KOPT-K1 (cell line): ENCODE results near the gene GPR107.

Experiments
- H3K27ac ChIP-seq: fragments of 200-600 bp; sonication (generic); 2 replicates; pipeline ENCODE4 v1.5.1; 2016; ENCODE audit warnings: antibody characterized with exemption, mild to moderate bottlenecking, low read depth, low read length; ENCODE audit not compliant: poor library complexity, severe bottlenecking
- H3K36me3 ChIP-seq: fragments of 200-600 bp; sonication (generic); 2 replicates; pipeline ENCODE4 v1.5.1; 2017; ENCODE audit warnings: antibody characterized with exemption, mild to moderate bottlenecking, low read length, moderate library complexity; ENCODE audit not compliant: insufficient read depth
- H3K9me3 ChIP-seq: fragments of 200-600 bp; sonication (generic); 2 replicates; pipeline ENCODE4 v1.5.1; 2017; ENCODE audit warnings: antibody characterized with exemption, low read length, mild to moderate bottlenecking; ENCODE audit not compliant: insufficient read depth, poor library complexity, severe bottlenecking

GPR107 gene

DNA sequence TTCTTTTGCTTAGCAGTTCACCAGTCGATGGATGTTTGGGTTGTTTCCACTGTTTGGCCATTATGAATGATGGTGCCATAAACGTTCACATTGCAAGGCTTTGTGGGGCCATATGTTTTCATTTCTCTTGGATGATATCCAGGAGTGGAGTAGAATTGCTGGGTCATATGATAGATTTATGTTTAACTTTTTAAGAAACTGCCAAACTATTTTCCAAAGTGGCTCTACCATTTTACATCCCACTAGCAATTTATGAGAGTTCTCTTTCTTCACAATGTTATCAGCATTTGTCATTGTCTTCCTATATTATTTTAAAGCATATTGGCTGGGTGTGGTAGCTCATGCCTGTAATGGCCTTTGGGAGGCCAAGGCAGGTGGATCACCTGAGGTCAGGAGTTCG, 5.2 kb downstream of the GPR107 start:
- no peaks in the 10 kb centered on the region for H3K9me3 ChIP-seq
- H3K36me3 ChIP-seq: peaks cover 22% of the 10 kb centered on the region
- no peak overlapping the region for H3K27ac ChIP-seq

DNA sequence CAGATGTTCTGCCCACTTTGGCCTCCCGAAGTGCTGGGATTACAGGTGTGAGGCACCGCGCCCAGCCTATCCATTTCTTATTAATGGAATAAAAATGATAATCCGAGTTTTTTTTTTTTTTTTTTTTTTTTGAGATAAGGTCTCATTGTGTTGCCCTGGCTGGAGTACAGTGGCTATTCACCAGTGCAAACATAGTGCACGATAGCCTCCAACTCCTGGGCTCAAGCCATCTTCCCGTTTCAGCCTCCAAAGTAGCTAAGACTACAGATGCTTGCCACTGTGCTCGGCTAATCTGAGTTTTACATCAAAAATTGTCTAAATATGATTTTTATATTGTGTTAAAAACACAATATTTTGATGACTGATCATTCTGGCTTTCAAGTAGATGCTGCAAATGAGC, 6.6 kb downstream of the GPR107 start:
- H3K27ac ChIP-seq: no peak overlapping the region
- H3K36me3 ChIP-seq: peaks cover 22% of the 10 kb centered on the region
- H3K9me3 ChIP-seq: no peaks in the 10 kb centered on the region

DNA sequence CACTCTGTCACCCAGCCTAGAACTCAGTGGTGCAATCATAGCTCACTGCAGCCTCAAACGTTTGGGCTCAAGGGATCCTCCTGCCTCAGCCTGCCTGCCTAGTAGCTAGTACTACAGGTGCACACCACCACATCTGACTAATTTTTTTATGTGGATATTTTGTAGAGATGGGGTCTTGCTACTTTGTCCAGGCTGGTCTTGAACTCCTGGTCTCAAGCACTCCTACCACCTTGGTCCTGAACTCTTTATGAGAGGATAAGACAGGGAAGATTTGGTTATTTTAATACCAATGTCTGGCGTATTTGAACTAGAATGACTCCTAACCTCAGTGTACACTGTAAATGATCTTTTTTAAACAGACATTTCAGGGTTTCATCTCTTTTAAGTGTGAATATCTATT, 9.0 kb downstream of the GPR107 start:
- Histone ChIP-seq H3K27ac (no peak overlapping the region), H3K36me3 (peaks cover 22% of the 10 kb centered on the region), H3K9me3 (no peaks in the 10 kb centered on the region)

- Histone ChIP-seq H3K9me3 (no peaks in the 10 kb centered on the region), H3K36me3 (peaks cover 10% of the 10 kb centered on the region; the same call in 1 of the 2 replicates), H3K27ac (no peak overlapping the region)
Measured at GRCh38 chr9:130064621-130065020, 10.9 kb downstream of the GPR107 start.

GRCh38 chr9:130069048-130069447, 15.3 kb downstream of the GPR107 start:
- Histone ChIP-seq H3K27ac (peak overlapping the region; percentile 33), H3K36me3 (no peaks in the 10 kb centered on the region)

GRCh38 chr9:130072515-130073235, 19.0 kb downstream of the GPR107 start:
- H3K9me3 ChIP-seq: no peaks in the 10 kb centered on the region
- H3K27ac ChIP-seq: no peak overlapping the region
- peaks cover 18% of the 10 kb centered on the region for H3K36me3 ChIP-seq

More at GRCh38 chr9:130069048-130069447, 15.3 kb downstream of the GPR107 start:
- no peaks in the 10 kb centered on the region for H3K9me3 ChIP-seq

DNA sequence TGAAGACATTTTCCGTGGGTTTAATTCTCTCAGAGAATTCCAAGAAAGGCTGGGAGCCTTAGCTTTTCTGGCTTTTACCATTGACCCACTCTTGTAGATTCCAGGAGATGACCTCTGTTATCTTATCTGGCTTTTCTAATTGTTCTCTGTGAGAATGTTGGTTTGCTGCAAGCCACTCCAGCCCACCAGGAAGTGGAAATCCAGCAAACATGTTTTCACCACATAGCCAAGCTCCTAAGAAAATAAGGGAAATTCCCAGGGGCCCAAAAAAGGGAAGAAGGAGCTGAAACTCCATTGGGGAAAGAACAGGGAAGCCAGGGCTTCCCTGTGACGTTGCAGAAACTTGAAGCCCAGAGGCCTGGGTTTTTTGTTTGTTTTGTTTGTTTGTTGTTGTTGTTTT, 19.7 kb downstream of the GPR107 start:
- H3K36me3 ChIP-seq: peaks cover 25% of the 10 kb centered on the region
- no peaks in the 10 kb centered on the region for H3K9me3 ChIP-seq
- H3K27ac ChIP-seq: no peak overlapping the region

DNA sequence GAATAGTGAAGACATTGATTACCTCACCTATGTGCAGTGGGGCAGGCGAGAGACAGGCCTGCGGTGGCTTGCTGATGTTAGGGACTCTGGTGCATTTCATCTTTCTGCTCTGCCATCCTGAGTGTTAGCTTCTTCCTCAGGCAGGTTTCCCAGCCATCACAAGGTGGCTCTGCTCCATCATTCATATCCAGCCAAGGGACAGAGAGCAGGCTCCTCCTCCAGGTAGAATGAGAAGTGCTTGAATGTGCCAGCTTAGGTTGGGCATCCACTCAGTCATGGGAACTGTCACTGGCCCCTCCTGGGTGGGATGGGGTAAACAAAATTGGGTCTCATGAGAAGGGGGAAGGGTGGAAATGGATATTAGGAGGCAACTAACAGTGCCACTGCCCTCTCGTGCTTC, 24.8 kb downstream of the GPR107 start:
- H3K36me3 ChIP-seq: peaks cover 71% of the 10 kb centered on the region
- no peak overlapping the region for H3K27ac ChIP-seq
- H3K9me3 ChIP-seq: no peaks in the 10 kb centered on the region

DNA sequence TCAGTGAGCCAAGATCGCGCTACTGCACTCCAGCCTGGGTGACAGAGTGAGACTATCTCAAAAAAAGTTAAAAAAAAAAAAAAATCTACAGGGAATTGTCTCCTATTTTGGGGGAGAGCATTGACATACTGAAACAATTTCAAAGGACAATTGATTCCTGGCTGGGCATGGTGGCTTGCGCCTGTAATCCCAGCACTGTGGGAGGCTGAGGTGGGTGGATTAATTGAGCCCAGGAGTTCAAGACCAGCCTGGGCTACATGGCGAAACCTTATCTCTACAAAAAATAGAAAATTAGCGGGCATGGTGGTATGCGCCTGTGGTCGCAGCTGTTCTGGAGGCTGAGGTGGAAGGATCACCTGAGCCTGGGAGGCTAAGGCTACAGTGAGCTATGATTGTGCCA, 30.6 kb downstream of the GPR107 start:
- peaks cover 89% of the 10 kb centered on the region for H3K36me3 ChIP-seq
- H3K27ac ChIP-seq: no peak overlapping the region

DNA sequence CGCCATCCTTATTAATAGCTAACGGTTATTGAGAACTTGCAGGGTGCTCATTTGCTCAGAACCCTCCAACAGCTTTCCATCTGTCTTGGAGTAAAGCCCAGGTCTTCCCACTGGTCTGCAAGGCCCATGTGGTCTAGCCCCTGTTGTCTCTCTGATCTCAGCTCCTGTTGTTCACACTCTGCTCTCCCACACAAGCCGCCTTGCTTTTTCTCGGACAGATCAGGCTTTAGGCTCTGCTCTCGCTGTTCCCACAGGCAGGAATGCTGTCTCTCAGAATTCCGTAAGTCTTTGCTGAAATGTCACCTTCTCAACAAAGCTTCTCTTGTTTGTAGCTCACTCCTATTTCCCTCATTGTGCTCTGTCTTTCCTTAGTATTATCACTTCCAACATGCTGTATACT, 34.3 kb downstream of the GPR107 start:
- peaks cover 81% of the 10 kb centered on the region for H3K36me3 ChIP-seq
- H3K27ac ChIP-seq: no peak overlapping the region

More for the DNA sequence above, 30.6 kb downstream of the GPR107 start:
- H3K9me3 ChIP-seq: no peaks in the 10 kb centered on the region

DNA sequence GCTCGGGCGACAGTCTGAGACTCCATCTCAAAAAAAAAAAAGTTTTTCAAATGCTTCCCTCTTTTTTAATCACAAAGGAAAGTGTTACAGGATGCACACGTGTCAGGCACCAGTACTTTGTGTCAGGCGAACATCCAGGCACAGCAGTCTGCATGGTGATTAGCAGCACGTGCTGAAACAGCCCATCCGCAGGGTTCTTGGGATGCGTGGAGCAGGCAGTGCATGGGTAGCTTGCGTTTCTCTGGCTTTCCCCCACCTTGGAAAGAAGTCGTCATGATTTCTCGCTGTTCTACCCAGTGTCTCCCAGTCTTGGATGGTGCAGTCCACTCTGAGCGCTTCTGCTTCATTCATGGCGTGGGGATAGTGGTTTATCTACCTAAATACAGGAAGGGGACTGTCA, 35.4 kb downstream of the GPR107 start:
- Histone ChIP-seq H3K27ac (no peak overlapping the region), H3K36me3 (peaks cover 82% of the 10 kb centered on the region), H3K9me3 (no peaks in the 10 kb centered on the region)

More for the DNA sequence above, 34.3 kb downstream of the GPR107 start:
- no peaks in the 10 kb centered on the region for H3K9me3 ChIP-seq

DNA sequence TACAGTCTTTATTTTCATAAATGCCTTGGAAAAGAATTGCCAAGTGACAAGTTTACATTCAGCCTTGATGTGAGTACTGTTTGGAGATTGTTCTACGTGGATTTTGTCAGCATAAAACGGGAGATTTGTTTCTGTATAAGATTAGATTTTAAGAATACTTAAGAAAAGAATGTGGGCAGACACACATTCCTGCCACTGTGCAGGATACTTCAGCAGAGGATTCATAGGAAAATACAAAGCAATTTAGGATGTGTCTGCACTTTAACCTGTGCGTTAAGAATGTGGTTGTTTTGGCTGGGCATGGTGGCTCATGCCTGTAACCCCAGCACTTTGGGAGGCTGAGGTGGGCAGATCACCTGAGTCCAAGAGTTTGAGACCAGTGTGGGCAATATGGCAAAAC, 37.2 kb downstream of the GPR107 start:
- Histone ChIP-seq H3K27ac (no peak overlapping the region), H3K36me3 (peaks cover 82% of the 10 kb centered on the region), H3K9me3 (no peaks in the 10 kb centered on the region)

DNA sequence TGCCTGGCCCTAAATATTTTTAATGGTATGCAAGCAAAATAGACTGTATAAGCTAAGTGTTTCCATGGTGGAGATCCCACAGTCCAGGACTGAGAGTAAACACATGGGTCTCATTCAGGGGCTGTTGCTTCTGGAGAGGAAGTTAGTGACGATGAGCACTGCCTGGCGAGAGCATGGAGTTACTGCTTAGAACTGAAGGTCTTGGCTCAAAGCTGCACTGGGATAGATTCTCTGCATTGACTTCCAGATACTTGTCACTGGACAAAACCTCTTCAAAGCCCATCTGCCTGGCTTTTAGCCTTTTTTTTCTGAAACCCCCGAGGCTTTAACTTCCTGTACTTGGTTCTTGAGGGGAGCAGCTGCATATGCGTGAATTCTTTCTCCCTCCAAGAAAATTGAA, 39.2 kb downstream of the GPR107 start:
- Histone ChIP-seq H3K27ac (peak overlapping the region; percentile 34), H3K9me3 (no peaks in the 10 kb centered on the region), H3K36me3 (peaks cover 82% of the 10 kb centered on the region)

- Histone ChIP-seq H3K9me3 (no peaks in the 10 kb centered on the region), H3K27ac (no peak overlapping the region), H3K36me3 (peaks cover 95% of the 10 kb centered on the region)
Measured at GRCh38 chr9:130095872-130096271, 42.2 kb downstream of the GPR107 start.

DNA sequence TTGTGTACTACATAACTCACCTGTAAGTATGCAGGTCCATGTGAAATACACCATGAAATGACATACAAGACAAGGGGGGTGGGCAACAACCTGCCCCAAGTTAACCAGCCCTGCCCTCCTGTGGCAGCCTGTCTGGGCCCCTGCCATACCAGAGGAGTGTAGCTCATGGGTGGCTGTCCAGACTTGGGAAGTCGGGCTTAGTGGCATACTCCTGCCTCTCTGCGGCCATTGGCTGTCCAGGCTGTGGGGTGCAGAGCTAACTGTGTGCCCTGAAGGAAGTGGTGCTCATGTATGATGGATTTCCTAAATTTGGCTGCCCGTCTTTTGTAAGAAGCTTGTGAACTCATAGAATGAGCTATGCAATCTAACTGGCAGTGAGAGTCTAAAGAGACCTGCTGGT, 47.0 kb downstream of the GPR107 start:
- Histone ChIP-seq H3K9me3 (no peaks in the 10 kb centered on the region), H3K36me3 (peaks cover 95% of the 10 kb centered on the region), H3K27ac (no peak overlapping the region)

- no peak overlapping the region for H3K27ac ChIP-seq
- peaks cover 92% of the 10 kb centered on the region for H3K36me3 ChIP-seq
- no peaks in the 10 kb centered on the region for H3K9me3 ChIP-seq
Measured at GRCh38 chr9:130101915-130102314, 48.2 kb downstream of the GPR107 start.
